HL-60/S4 (cell line): ENCODE measurements around the gene OMA1.
"Not testable (repeated sequence)": the region's sequence is repeated elsewhere in the genome, so short reads cannot be mapped to it uniquely, and the experiment has no call there.

Experiments used
- in situ Hi-C: fragments of 300-500 bp; cut with MboI; formaldehyde crosslinking; loops from 2 replicates; pipeline ENCODE4 v1.14.3; 2022; ENCODE audit warnings: low sequenced_read_pairs

The OMA1 gene

DNA sequence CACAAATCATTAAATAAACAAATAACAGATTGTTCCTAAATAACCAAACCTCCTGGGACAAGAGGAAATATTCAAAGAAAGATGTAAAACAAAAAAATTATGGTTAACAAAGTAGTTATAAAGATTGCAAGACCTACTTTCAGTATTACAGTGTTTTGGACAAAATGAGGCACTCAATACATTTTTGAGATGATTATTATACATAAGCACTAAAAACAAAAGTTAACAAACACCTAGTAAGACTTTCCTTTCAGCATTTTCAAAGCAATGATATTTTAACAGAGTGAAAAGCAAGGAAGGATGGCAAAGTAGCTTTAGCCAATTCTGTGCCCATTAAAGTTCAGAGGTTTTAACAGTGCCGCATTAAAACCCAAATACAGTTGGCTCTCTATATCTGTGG is 17.2 kb downstream of the OMA1 start:
- in situ Hi-C loops: no loop called here

DNA sequence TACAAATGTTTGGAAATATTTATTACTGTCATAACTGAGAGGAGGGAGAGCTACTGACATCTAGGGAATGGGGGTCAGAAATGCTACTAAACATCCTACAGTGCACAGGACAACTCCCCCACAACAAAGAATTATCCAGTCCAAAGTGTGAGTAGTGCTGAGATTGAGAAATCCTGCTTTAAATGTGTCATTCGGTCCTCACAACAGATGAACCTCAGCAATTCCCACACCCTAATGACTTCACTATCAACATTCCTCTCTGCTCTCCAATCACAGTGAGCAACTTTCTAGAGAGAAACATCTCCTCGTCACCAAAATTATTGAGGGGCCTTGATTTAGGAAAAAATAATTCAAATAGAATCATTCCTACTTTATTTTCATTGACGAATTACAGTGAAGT is 18.0 kb downstream of the OMA1 start:
- in situ Hi-C loops: no loop called here

DNA sequence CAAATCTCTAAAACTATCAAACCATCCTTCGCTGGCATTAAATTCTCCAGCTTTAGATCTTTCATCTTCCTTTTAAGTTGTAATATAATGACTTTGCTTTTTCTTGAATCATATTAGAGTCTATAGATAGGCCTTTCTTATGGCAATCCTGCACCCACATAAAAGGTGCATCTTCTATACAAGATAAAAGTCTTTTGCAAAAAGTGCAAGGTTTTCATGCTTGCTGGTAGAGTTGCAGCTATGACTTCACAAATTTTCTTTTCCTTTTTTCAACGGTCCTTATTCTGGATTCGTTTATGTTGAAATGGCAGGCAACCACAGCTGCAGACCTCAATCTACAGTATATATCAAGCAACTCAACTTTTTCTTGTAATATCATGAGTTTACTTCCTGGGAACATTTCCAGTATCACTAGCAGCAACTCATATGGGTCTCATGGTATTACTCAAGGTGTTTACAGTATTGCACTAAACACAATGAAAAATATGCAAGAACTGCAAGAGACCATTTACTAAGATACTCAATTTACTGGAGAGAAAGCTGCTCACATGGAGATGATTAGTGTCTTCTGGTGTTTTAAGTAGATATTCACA is 22.1 kb downstream of the OMA1 start:
- in situ Hi-C loops: no loop called here

DNA sequence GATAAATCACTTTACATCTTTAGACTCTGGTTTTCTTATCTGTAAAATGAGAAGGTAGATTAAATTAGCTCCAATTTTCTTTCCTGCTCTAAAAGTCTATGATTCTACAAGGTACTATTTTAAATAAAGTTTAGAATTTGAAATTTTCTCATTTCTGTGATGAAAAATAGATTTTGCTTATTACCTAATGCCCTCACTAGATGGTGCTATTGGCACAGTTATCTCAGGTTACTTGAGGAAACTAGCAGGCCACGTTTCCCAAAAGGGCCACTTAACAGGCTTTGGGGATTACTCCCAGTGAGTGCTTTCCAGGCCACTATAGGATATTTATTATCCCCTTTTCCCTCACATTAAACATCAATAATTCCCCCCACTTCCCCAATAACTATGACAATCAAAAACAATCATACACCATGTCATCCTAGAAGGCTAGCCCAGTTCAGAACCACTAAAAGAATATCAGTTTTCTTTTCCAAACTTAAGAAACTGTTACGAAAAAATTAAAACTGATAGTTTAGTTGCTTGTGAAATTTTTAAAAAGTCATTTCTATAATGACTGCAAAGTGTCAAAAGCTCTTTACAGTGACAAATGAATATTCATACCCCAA is 30.6 kb downstream of the OMA1 start:
- in situ Hi-C loops: loop anchor here (10.0 kb wide), 2 partner anchors 129 to 1249 kb away; no protein-coding TSS in a partner anchor

DNA sequence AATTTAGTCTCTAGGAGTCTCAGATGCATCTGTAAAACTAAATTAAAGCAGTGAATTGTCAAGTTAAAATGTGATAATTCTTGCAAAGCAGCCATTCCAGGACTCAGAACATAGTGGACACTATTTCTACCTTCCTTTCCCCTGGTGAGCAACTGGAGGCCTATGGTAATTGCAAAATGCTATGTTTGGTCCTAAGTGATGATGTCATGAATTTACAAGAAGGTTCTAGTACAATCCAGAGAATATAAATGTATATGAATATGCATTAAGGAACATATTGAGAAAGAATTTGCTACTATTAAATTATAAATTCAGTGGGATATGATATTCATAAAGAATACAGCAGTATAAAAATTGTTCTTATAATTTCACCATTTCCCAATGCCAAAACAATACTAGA is 32.6 kb downstream of the OMA1 start:
- in situ Hi-C loops: loop anchor here (10.0 kb wide), 2 partner anchors 131 to 1251 kb away; no protein-coding TSS in a partner anchor

DNA sequence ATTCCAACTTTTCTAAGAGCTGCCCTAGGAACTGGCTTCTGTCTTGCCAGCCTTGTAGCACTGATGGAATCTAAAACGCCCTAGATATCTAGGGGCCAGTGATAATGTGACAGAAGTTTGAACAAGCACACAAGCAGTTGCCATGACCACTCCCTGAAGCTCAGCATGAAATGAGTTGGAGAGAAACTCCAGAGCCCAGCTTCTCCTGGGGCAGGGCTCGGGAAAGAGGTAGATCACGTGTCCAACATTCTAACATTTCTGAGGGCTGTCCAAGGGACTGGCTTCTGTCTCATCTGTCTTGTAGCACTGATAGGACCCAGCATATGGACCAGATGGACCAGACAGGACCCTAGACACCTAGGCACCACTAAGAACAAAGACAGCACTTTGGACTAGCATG is 37.9 kb downstream of the OMA1 start:
- in situ Hi-C loops: no loop called here

DNA sequence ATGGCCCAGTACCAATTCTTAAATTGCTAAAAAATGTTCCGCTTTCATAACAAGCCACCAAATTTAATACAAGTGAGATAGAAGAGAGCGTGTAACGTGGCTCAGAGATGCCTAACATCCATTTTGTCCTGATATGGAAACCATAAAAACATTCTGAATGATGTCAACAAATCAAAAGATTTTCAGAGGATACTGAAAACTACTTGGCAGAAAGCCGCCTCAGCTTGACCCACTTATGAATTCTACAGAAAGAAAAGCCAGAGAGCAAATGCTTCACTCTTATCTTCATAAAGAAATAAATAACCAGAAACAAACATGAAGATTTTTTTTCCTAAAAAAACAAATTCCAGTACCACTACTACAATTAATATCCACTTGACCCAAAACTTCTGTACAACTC is 41.2 kb downstream of the OMA1 start:
- in situ Hi-C loops: no loop called here

DNA sequence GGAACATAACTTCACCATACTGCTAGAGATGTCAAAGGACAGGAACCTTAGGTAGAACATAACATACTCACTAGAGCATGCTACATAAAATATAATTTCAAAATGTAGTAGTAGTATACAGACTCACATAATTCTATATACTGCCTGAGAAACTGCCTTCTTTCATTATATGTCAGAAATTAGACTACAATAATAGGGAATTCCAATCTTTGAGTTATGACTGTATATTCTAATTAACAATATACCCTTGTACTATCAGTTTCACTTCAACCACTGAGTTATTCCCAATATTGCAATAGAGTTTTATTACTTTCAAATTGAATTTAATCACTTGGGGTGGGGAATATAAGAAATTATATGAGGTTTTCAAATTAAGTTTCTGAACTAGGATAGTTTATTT is 44.0 kb downstream of the OMA1 start:
- in situ Hi-C loops: no loop called here

DNA sequence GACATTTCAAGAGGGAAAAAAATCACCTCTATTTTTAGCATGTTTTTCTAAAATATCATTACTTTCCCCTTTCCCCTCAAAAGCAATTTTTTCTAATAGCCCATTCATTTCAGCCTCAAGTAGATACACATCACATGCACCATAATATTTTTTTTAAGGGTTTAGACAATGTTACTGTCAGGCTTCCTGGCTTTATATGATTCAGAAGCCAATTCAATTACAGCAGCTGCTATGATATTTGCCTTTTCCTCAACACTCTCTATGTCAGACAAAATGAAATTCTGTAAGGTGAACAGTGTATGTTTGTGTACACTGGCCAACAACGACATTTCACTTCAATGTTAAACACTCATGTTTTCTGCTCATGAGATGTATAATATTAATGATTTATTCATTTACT is 46.5 kb downstream of the OMA1 start:
- in situ Hi-C loops: no loop called here

DNA sequence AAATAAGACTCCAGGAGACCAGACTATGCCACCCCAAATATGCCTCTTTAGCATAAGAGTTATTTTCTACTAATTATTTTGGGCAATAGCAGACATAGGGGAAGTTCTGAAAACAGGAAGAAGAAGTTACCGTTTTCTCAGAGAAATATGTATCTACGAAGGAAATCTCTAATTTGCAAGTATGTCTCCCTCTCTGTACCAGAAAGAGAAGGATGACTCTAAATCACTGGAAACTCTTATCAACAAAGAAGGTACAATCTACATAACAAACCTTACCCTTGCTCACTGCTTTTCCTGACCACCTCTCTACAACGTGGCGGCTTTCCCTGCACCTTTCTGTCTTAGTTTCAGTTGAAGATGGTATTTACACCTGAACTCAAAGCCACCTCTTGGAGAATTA is 49.0 kb downstream of the OMA1 start:
- in situ Hi-C loops: no loop called here

DNA sequence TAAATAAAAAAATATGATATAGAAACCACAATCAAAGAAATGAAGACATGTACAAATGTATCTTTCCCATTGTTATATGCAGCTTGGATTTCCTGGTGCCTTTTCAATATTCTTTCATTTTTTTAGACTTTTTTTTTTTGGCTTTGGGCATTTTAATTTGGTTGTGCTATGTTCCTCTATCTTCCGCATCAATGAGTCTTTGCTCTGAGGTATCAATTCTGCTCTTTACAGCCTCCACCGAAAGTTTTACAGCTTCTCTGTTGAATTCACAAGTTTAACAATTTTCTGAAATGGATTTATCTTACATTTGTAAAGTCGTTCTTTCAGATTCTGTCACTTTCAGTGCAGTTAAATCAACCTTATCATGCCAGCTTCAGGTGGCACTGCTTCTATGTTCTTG is 50.5 kb downstream of the OMA1 start:
- in situ Hi-C loops: no loop called here

DNA sequence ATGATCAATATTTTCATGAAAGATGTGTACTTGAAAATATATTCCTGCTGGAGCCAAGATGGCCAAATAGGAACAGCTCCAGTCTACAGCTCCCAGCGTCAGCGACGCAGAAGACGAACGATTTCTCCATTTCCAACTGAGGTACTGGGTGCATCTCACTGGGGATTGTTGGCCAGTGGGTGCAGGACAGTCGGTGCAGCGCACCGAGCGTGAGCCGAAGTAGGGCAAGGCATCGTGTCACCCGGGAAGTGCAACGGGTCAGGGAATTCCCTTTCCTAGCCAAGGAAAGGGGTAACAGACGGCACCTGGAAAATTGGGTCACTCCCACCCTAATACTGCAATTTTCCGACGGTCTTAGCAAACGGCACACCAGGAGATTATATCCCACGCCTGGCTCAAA is 57.6 kb downstream of the OMA1 start:
- in situ Hi-C loops: not testable (repeated sequence)

DNA sequence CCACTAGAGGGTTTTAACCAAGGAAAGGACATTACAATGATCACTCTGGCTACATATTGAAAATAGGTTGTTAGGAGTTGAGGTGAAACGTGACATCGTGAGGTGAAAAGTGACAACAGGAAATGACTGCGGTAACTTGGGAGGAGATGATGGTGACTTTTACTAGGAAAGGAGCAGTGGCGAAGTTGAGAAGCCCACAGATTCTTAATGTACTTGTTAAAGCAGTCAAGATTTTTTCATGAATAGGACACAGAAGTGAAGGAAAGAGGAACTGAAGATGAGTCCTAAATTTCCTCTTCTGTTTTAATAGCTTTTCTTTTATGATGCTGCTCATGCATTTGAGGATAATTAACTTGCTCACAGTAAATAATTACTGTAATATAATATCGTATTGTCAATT is 59.5 kb downstream of the OMA1 start:
- in situ Hi-C loops: no loop called here

DNA sequence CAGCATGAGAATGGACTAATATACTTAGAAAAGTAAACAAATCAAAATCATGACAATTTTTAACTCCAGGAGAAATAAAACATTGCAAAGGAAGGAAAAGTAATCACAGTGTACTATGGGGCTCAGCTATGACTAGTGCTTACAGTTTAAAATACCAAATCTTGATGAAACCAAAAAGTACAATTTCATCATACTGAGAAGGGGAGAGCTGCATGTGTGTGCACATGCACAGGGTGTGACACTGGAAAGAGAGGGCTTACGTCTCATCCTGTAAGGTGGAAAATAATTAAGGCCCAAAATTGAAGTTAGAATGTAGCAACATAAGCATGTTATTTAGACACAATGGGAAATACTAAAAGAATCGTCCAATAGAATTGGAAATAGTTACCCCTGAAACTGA is 64.6 kb downstream of the OMA1 start:
- in situ Hi-C loops: no loop called here

DNA sequence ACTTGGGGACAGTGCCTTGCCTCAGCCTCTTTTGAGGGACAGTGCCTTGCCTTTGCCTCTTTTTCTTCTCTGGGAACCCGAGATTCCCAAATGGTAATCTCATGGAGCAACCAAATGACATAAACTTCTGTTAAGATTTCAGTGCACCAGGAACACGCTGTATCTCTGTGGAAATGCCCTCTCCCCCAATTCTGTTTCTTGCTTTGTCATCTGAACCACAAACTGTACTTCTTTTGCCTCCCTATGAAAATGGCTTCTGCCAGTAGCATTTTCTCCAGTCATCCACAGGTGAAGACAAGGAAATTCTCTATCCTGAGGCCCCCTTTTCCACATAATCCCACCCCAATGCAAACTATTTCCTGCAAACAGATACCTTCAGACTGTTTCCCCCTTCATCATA is 66.3 kb downstream of the OMA1 start:
- in situ Hi-C loops: no loop called here

DNA sequence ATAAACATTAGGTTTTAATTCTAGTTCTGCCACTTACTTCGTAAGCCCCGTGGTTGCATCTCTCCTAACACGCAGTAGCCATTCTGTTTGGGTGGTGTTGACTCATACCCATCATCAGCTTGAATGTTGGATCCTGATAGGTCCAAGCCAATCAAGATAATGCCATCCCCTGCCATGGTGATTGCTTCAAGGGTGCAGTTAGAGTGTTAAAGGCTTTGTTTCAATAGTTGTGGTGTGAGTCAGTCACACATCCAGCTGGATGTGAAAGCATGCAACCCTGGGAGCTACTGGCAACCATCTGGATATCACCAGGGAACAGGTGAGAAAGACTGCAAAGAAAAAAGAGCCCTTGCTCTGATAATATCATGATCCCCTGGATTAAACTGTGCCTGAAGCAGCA is 69.1 kb downstream of the OMA1 start:
- in situ Hi-C loops: no loop called here

DNA sequence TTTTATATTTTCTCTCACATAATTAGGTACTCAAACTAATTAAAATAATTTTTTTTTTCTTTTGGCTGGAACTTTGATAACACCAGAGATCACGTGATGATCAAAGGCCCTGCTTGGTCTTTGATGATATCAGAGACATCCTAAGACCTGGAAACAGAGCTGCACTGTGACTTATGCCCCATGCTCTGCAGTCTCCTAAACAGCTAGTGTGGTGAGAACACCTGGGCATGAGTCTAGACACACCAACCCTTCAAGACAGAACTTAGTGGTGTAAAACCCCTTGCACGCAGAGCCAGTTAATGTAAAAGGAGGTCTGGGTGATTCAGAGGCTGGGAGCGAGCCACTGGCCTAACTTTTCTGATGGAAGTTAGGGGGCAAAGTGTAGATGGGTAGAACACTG is 70.3 kb downstream of the OMA1 start:
- in situ Hi-C loops: no loop called here

DNA sequence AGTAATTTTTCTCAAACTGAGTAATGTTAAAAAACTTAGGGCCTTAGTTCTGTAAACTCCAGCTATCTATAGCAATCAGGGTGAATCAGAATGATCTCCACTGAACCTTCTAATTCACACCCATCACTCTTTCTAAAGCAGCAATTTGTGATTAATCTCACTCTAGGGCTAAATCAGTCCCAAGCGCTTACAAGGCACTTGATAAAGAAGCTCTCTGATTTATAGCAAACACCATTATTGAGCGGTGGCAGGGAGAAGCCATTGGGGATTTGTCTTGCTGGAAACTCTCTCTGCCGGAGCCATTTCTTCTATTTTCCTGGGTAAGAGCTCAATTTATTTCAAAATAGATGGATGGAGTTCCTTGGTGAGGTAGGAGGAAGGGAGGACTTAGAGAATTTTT is 77.0 kb downstream of the OMA1 start:
- in situ Hi-C loops: no loop called here

DNA sequence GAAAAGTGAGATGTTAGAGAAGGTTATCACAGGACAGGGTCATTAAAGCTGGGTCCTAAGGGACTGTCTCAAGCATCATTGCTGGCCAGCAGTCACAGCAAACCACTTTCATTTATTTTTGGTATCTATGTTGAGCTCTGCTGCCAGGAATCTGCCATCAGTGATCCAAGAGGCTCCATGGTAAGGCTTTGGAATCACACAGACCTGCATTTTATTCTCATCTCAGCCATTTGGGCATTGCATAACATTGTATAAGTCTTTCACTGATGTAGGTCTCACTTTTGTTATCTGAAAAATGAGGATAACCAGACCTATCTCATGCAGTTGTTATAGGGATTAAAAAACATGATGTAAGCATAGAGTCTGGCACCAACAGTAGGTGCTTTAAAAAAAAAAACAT is 77.5 kb downstream of the OMA1 start:
- in situ Hi-C loops: no loop called here

DNA sequence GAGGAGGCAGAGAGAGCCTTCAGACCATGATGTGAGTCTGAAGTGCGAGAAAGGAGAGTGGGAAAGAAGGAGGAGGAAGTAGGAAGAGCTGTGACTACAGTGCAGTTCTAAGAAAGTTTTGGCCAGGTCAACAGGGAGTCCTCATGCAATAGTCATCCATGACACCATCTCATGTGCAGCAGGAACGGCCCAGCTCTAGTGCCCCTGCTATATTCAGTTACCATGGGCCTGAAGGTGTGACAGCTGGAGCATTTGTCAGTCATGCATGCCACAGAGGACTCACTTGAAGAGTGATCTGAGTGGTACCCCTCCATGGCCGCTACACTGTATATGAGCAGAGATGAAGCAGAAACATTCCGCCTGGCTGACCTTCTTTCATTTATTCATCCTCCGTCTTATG is 77.9 kb downstream of the OMA1 start:
- in situ Hi-C loops: no loop called here

DNA sequence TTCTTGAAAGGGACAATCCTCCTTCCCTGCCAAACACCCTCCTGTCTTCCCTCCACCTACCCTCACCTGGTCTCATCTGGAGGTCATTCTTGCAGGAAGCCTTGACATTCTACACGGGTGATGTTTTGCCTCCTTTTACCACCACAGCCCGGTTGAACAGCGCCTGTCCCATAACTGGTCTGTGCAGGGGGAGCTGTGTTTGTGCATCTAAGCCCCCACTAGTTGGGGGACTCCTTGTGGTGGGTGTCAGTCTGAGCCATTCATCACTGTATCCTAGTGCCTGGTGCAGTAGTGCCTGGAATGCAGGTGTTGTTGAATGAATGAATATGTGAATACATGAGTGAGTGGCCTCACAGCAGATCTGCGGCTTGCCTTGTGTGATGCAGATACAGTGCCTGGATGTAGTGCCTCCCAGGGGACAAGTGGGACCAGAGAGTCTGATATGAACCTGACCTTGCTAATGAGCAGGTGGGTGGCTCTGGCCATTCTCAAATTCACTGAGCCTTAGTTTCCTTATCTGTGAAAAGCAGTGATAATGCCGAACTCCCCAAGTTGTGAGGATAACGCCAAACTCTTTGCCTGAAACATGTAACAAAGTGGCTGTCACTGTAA is 79.8 kb downstream of the OMA1 start:
- in situ Hi-C loops: no loop called here

DNA sequence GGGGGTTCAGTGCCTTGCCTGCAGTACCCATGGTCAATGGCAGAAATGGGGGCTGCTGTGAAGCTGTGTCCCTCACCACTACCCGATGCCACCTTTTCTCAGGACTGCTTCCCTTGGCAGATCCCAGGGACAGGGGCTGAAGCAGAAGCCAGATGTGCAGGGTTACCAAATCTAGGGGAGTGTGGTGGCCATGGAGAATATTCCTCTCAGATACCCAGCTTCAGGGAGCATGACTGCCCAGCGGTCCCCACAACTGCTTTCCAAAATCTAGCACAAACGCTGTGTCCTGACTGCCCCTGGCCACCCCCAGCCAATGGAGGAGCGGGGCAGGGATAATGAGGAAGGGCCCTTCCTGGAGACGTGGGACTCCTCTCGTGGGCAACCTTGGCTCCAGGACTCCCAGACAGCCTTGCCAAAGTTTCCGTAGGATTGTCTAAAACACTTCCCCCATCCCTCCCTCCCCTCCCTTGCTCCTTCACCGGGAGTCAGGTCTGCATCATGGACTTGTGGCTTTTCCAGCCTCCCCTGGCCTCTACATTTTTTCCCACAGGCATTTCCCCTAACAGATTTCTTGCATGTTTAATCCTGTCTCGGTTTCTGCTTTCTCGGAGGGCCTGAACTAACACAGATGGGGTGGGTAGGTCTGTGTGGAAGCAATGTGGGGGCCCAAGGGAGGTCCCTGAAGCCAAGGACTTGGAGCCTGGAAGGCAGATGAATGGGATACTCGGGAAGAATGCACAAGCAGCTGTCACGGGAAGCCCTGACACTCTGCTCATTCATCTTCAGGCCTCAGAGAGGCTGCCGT is 80.5 kb downstream of the OMA1 start:
- in situ Hi-C loops: no loop called here
